Pancreas (tissue), 10 donors: ENCODE data around the gene AGBL4. TPM values are rescaled to one million over a fixed set of nuclear protein-coding genes. Genes with fewer than 3 reads are reported as not detected.
"Not testable (repeated sequence)": the region's sequence is repeated elsewhere in the genome, so short reads cannot be mapped to it uniquely, and the experiment has no call there.

Source experiments
- ATAC-seq, 4 donors: fragments of 200-7000 bp; cut with Tn5 transposase; one replicate each; pipeline versions ENCODE4 v1.8.0 to v1.9.1; 2020; ENCODE audit warnings: mild to moderate bottlenecking in 4 of 4, moderate library complexity in 4 of 4
- DNase-seq, 6 donors: peaks; one replicate each; pipeline ENCODE4 v3.0.0-alpha.2; 2020
- FAIRE-seq: peaks from 2 replicates; lab custom pipeline; 2012; peaks lifted over from hg19 to GRCh38; lab: Jason Lieb, UNC
- H3K27ac ChIP-seq, 4 donors: fragments of 200-600 bp; sonication (generic); 1 replicate in 3 of 4; 2 replicates in 1 of 4; pipeline versions ENCODE4 v1.5.0 to v1.8.0; 2020
- H3K27me3 ChIP-seq, 4 donors: fragments of 200-600 bp; one replicate each; pipeline ENCODE4 v1.8.0; 2021
- H3K36me3 ChIP-seq, 3 donors: fragments of 200-600 bp; sonication (generic) in 1 of 3; one replicate each; pipeline versions ENCODE4 v1.5.0 to v1.8.0; 2020 to 2021
- H3K4me1 ChIP-seq, 3 donors: fragments of 200-600 bp; one replicate each; pipeline ENCODE4 v1.8.0; 2021
- H3K4me3 ChIP-seq, 4 donors: fragments of 200-600 bp; sonication (generic) in 2 of 4; one replicate each; pipeline versions ENCODE4 v1.5.0 to v1.8.0; 2020 to 2021
- H3K9me3 ChIP-seq, 4 donors: fragments of 200-600 bp; one replicate each; pipeline ENCODE4 v1.8.0; 2021
- WGBS, 2 donors: extraction: QIAGEN DNeasy Blood & Tissue Kit; methylation state at CpG; one replicate each; pipeline ENCODE4 v1.1.7; 2013; 5-methylcytosine and 5-hydroxymethylcytosine counted together
- intact Hi-C, 3 donors: fragments of 100-400 bp; cut with DNase I; formaldehyde crosslinking; loops; one replicate each; pipeline versions ENCODE4 v1.11.1 to v1.14.2; 2022
- polyA plus RNA-seq, 2 donors: library from polyadenylated mRNA; stranded (reverse); fragments of 200-250 nt; gene quantifications; one replicate each; pipeline ENCODE4 v1.2.3, GENCODE V29; 2013
- total RNA-seq, 6 donors: library from RNA; stranded (reverse); fragmentation: NEBNext Ultra II Directional in 4 of 6; extraction: Animal tissue kit (Norgen Biotek cat#: 25700) in 4 of 6; gene quantifications; one replicate each; pipeline versions ENCODE4 v1.2.1 to v1.2.4, GENCODE V29; 2021 to 2023
- TF ChIP-seq, protein P1 (sequence below), 4 donors: fragments of 200-600 bp; sonication (generic) in 3 of 4; IDR thresholded peaks; one replicate each; pipeline versions ENCODE4 v1.5.0 to v1.8.0; 2021; ENCODE audit warnings: antibody characterized with exemption in 4 of 4
- donor health status: healthy with polysubstance abuse.
- donor health status: DM: no; HTN: no; CAD: no; lungs with moderate emphysema.
- donor health status: DM: no; HTN: no; CAD: no.
- donor health status: control.
- donor health status: control.
- donor health status: Bipolar disorder and iron deficiency.
- donor health status: DM: yes; HTN: yes; CAD: no.
- donor health status: DM: no; HTN: no; CAD: no.
- donor health status: DM: no; HTN: no; CAD: no.
- donor health status: DM: yes; HTN: yes; CAD: no.

The AGBL4 gene
- total and polyA plus RNA-seq, 8 donors, result 0.15 to 1.2 (median 0.59) TPM

DNA sequence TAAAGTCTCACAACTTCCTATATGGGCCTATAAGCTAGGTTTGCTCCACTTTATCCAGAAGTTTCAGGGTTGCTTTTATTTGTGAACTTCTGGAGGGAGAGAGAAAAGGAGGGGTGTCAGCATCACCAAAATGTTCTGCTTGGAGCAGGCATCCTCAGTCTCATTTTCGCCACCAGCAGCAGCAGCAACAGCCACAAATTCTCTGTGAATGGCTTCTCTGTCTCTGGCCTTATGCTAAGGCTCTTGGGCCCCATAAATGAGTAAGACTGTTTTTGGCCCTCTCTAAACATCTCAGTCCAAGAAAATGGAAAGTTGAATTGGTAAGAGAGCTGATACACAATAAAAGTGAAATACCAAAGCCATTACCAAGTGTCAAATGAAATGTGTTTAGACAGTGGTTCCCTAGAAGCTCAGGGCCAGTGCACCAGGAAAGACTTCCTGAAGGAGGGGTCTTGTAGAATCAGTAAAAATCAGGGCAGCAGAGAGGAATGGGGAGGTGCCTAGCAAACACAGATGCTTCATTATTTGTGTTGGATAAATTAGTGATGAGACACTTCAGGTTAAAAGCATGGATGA, 1498.8 kb downstream of the AGBL4 start:
- Histone ChIP-seq H3K27me3 (no peaks in the 10 kb centered on the region), H3K9me3 (no peaks in the 10 kb centered on the region), H3K4me1 (no peaks in the 10 kb centered on the region), H3K27ac (no peak overlapping the region), H3K36me3 (no peaks in the 10 kb centered on the region), H3K4me3 (no peak overlapping the region)
- no peak for FAIRE-seq
- ATAC-seq, result no peak
- intact Hi-C loops, result no loop called here
- DNase-seq, result no peak
- TF ChIP-seq, protein P1, sequence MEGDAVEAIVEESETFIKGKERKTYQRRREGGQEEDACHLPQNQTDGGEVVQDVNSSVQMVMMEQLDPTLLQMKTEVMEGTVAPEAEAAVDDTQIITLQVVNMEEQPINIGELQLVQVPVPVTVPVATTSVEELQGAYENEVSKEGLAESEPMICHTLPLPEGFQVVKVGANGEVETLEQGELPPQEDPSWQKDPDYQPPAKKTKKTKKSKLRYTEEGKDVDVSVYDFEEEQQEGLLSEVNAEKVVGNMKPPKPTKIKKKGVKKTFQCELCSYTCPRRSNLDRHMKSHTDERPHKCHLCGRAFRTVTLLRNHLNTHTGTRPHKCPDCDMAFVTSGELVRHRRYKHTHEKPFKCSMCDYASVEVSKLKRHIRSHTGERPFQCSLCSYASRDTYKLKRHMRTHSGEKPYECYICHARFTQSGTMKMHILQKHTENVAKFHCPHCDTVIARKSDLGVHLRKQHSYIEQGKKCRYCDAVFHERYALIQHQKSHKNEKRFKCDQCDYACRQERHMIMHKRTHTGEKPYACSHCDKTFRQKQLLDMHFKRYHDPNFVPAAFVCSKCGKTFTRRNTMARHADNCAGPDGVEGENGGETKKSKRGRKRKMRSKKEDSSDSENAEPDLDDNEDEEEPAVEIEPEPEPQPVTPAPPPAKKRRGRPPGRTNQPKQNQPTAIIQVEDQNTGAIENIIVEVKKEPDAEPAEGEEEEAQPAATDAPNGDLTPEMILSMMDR (IDR thresholded peaks at IDR 0.05), result no peak
- WGBS, 2 donors, result 84 to 86% methylated on average over 1 of the region's 1 CpG

DNA sequence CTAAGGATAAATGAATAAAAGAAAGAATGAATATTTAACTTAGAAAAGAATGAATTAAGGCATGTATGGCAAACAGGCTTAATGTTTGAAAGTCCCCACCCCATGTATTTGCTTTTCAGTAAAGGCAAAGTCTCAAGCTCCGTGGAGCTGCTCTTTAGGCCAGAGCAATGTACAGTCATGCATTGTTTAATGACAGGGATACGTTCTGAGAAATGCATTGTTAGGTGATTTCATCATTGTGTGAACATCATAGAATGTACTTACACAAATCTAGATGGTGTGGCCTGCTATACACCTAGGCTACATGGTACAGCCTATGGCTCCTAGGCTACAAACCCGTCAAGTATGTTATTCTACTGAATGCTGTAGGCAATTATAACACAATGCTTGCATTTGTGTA, 1500.2 kb downstream of the AGBL4 start:
- TF ChIP-seq, protein P1 (IDR thresholded peaks at IDR 0.05), result no peak
- no peaks in the 10 kb centered on the region for H3K9me3 ChIP-seq
- no peaks in the 10 kb centered on the region for H3K4me1 ChIP-seq
- FAIRE-seq, result no peak
- intact Hi-C loops, result no loop called here
- no peak overlapping the region for H3K27ac ChIP-seq
- 75 to 85% methylated on average over 3 of the region's 3 CpGs for WGBS, 2 donors
- no peaks in the 10 kb centered on the region for H3K27me3 ChIP-seq
- no peaks in the 10 kb centered on the region for H3K36me3 ChIP-seq
- no peak for DNase-seq
- no peak overlapping the region for H3K4me3 ChIP-seq
- ATAC-seq, result no peak

DNA sequence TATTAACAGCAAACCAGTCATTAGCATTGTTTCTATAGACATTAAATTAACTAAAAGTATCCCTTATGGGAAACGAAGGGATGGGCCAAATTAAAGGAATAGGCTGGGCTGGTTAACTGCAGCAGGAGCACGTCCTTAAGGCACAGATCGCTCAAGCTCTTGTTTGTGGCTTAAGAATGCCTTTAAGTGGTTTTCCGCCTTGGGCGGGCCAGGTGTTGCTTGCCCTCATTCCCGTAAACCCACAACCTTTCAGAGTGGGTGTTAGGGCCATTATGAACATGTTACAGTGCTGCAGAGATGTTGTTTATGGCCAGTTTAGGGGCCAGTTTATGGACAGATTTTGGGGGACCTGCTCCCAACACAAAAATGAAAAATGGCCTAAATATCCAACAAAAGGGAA, 1503.9 kb downstream of the AGBL4 start:
- H3K4me1 ChIP-seq, H3K27ac ChIP-seq, H3K4me3 ChIP-seq, intact Hi-C loops, DNase-seq, H3K36me3 ChIP-seq, H3K9me3 ChIP-seq, H3K27me3 ChIP-seq, ATAC-seq, FAIRE-seq: not testable (repeated sequence)
- 74 to 82% methylated on average over 6 of the region's 6 CpGs for WGBS, 2 donors

DNA sequence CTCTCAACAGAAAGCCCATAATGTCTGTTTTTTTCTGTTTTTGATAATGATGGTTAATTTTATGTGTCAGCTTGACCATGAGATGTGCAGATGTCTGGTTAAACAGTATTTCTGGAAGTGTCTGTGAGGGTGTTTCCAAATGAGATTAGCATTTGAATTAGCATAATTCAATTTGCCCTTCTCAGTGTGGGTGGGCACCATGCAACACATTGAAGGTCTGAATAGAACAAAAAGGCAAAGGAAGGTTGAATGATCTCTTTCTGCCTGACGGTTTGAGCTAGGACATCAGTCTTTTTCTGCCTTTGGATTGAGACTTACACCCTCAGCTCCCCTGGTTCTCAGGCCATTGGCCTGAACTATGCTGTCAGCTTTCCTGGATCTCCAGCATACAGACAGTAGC, 1516.9 kb downstream of the AGBL4 start:
- no peak for ATAC-seq
- TF ChIP-seq, protein P1 (IDR thresholded peaks at IDR 0.05), result no peak
- no peak for DNase-seq
- Histone ChIP-seq H3K27me3 (no peaks in the 10 kb centered on the region), H3K27ac (no peak overlapping the region), H3K4me3 (no peak overlapping the region), H3K4me1 (no peaks in the 10 kb centered on the region), H3K9me3 (no peaks in the 10 kb centered on the region), H3K36me3 (no peaks in the 10 kb centered on the region)
- no peak for FAIRE-seq
- intact Hi-C loops, result no loop called here
- WGBS, 2 donors, result 0 to 32% methylated on average over 1 of the region's 1 CpG

DNA sequence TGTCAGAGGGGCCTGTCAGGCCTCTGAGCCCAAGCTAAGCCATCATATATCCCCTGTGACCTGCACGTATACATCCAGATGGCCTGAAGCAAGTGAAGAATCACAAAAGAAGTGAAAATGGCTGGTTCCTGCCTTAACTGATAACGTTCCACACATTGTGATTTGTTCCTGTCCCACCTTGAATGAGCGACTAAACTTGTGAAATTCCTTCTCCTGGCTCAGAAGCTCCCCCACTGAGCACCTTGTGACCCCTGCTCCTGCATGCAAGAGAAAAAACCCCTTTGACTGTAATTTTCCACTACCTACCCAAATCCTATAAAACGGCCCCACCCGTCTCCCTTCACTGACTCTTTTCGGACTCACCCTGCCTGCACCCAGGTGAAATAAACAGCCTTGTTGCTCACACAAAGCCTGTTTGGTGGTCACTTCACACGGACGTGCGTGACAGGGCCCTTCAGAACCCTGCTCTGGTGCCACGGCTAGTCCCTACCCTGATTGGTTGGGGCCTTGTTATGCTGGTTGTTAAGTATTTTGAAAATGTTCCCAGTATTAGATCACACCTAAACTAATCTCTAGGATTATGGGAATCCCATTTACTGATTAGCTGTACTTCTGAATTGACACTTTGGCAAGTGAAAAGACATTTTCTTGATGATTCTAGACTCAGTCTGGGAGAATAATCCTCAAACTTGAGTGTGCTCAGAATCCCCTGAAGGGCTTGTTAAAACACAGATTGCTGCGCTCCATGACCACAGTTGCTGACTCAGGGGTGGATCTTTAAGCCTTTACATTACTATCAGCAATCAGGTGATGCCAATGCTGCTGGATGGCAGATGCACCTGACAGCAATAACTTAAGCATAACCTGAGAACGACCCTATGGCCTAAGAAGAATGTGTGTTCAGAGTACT, 1523.0 kb downstream of the AGBL4 start:
- no peak for FAIRE-seq
- Histone ChIP-seq H3K4me1 (no peaks in the 10 kb centered on the region), H3K27ac (no peak overlapping the region), H3K4me3 (no peak overlapping the region), H3K36me3 (no peaks in the 10 kb centered on the region), H3K27me3 (no peaks in the 10 kb centered on the region), H3K9me3 (no peaks in the 10 kb centered on the region)
- intact Hi-C loops, result no loop called here
- ATAC-seq, result no peak
- TF ChIP-seq, protein P1 (IDR thresholded peaks at IDR 0.05), result no peak
- no peak for DNase-seq
- 47 to 70% methylated on average over 12 of the region's 12 CpGs for WGBS, 2 donors
